GM18498 (cell line): ENCODE results near the gene ZNF639.
"Not testable (repeated sequence)": the region's sequence is repeated elsewhere in the genome, so short reads cannot be mapped to it uniquely, and the experiment has no call there.

Experiments used
- ATAC-seq: cut with Tn5 transposase; IDR thresholded peaks from one replicate; pipeline ENCODE4 v1.9.1; 2021; ENCODE audit warnings: mild to moderate bottlenecking, moderate library complexity; ENCODE audit not compliant: unreplicated experiment

The ZNF639 gene

GRCh38 chr3:179322286-179323196 is at the start of gene ZNF639:
Gene ZNF639, plus strand, starts transcription at chr3:179323031. Its CDS starts 5,263 bp downstream, at chr3:179328294.
- peak; percentile 76 for ATAC-seq

- ATAC-seq = not testable (repeated sequence)
Measured at GRCh38 chr3:179274434-179274833, 48.4 kb upstream of the ZNF639 start.

GRCh38 chr3:179276001-179276400 is 46.8 kb upstream of the ZNF639 start:
- no peak for ATAC-seq

GRCh38 chr3:179276743-179277142 is 46.1 kb upstream of the ZNF639 start:
- no peak for ATAC-seq

GRCh38 chr3:179278151-179278550 is 44.7 kb upstream of the ZNF639 start:
- no peak for ATAC-seq

GRCh38 chr3:179278932-179279693 is 43.7 kb upstream of the ZNF639 start:
- ATAC-seq = no peak

- ATAC-seq = no peak
Measured at GRCh38 chr3:179279837-179280236, 43.0 kb upstream of the ZNF639 start.

- no peak for ATAC-seq
Measured at GRCh38 chr3:179281825-179282224, 41.0 kb upstream of the ZNF639 start.

- ATAC-seq = no peak
Measured at GRCh38 chr3:179286331-179286730, 36.5 kb upstream of the ZNF639 start.

- ATAC-seq = no peak
Measured at GRCh38 chr3:179288845-179289244, 34.0 kb upstream of the ZNF639 start.

GRCh38 chr3:179289295-179289694 is 33.5 kb upstream of the ZNF639 start:
- no peak for ATAC-seq

- ATAC-seq = no peak
Measured at GRCh38 chr3:179292450-179292849, 30.4 kb upstream of the ZNF639 start.

- no peak for ATAC-seq
Measured at GRCh38 chr3:179297971-179298725, 24.7 kb upstream of the ZNF639 start.

GRCh38 chr3:179299316-179299715 is 23.5 kb upstream of the ZNF639 start:
- no peak for ATAC-seq

GRCh38 chr3:179299999-179300613 is 22.7 kb upstream of the ZNF639 start:
- no peak for ATAC-seq

- no peak for ATAC-seq
Measured at GRCh38 chr3:179301645-179302044, 21.2 kb upstream of the ZNF639 start.

- ATAC-seq = no peak
Measured at GRCh38 chr3:179302111-179302510, 20.7 kb upstream of the ZNF639 start.

- ATAC-seq = no peak
Measured at GRCh38 chr3:179304605-179305004, 18.2 kb upstream of the ZNF639 start.

GRCh38 chr3:179307362-179307761 is 15.5 kb upstream of the ZNF639 start:
- ATAC-seq = not testable (repeated sequence)

GRCh38 chr3:179308001-179308400 is 14.8 kb upstream of the ZNF639 start:
- ATAC-seq = no peak
